A549 treated with CORT108297 at 1 μM for 4 hours (cell line): ENCODE data around the gene CNGA1. TPM values are rescaled to one million over a fixed set of nuclear protein-coding genes. Genes with fewer than 3 reads are reported as not detected.

ENCODE experiments used
- total RNA-seq: library from RNA; stranded (reverse); fragments of 200-300 nt; extraction: Qiagen RNA extraction; gene quantifications from 5 replicates; pipeline ENCODE4 v1.2.3, GENCODE V29; 2022

The CNGA1 gene
- 0.08 to 0.12 TPM in 2 of 5 replicates, not detected in the others for total RNA-seq

GRCh38 chr4:48016141-48017107 is at the start of gene CNGA1, which contains the start of gene NIPAL1:
Gene CNGA1, minus strand, starts transcription at chr4:48016681. Its CDS starts 63,992 bp downstream, at chr4:47952689.
Gene NIPAL1, plus strand, starts transcription at chr4:48016772. Its CDS starts 68 bp downstream, at chr4:48016840.

GRCh38 chr4:47914220-47914925 is 102.1 kb downstream of the CNGA1 start, which contains the start of gene NFXL1:
Gene NFXL1, minus strand, starts transcription at chr4:47914583. Its CDS starts 380 bp downstream, at chr4:47914203.

Other genes with a start within 250 kb of the CNGA1 start
- gene CORIN, start 178.6 kb downstream of the CNGA1 start, total RNA-seq: 0.06 TPM in 1 of 5 replicates, not detected in the others
- 5.5 to 6.8 TPM (median 5.7 TPM) in 5 replicates for gene NFXL1, start 102.1 kb downstream of the CNGA1 start, total RNA-seq
- gene NIPAL1, start 91 bp upstream of the CNGA1 start, total RNA-seq: 0.68 to 1.1 TPM (median 0.86 TPM) in 5 replicates
- gene TXK, start 117.6 kb upstream of the CNGA1 start, total RNA-seq: 0.07 to 0.35 TPM (median 0.15 TPM) in 5 replicates